HG02938 (cell line): ENCODE measurements around the gene NUPR1.
"Not testable (repeated sequence)": the region's sequence is repeated elsewhere in the genome, so short reads cannot be mapped to it uniquely, and the experiment has no call there.

ENCODE experiments used
- ATAC-seq: cut with Tn5 transposase; IDR thresholded peaks from one replicate; pipeline ENCODE4 v1.9.1; 2021; ENCODE audit warnings: mild to moderate bottlenecking, moderate library complexity; ENCODE audit not compliant: unreplicated experiment

The NUPR1 gene

GRCh38 chr16:28555561-28555960, 16.8 kb upstream of the NUPR1 start:
- ATAC-seq, result no peak

- peak; percentile 9 for ATAC-seq
Measured at GRCh38 chr16:28554634-28555423, 16.1 kb upstream of the NUPR1 start.

- ATAC-seq, result peak; percentile 69
Measured at GRCh38 chr16:28553776-28554633, 15.2 kb upstream of the NUPR1 start, which contains the start of gene SGF29. Gene SGF29, plus strand, starts transcription at chr16:28553920. Its CDS starts 27,150 bp downstream, at chr16:28581070.

- ATAC-seq, result no peak
Measured at GRCh38 chr16:28549301-28549899, 10.6 kb upstream of the NUPR1 start.

DNA sequence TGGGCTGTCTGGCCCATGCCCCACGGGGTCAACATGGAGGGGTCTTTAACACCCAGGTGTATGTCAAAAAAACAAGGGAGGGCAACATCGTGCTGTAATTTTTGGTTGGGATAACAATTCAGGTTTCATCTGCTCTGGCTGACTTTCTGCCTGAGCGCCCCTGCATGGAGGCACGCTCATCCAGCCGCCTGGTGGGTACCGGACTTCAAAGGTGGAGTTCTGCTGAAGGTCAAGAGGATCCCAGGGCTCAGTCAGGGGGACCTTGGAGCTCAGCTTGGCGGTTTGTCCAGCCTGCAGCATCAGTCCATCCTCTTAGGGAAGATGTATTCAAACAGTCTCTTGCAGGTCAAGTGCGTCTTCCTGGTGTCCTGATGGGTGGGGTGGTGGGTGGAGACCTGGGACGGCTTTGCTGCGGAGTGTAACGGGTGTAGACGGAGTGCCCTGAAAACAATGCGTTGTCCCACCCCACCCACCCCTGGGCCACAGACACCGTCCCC, 9.6 kb upstream of the NUPR1 start:
- no peak for ATAC-seq

DNA sequence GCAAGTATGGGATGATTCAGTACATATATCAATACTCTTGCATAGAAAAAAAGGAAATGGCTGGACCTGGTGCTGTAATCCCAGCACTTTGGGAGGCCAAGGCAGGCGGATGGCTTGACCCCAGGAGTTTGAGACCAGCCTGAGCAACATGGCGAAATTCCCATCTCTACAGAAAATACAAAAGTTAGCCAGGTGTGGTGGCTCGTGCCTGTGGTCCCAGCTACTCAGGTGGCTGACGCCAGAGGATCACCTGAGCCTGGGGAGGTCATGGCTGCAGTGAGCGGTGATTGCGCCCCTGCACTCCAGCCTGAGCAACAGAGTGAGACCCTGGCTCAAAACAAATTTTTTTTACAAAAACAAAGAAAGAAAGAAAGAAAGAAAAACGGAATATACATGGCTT, 7.9 kb upstream of the NUPR1 start:
- no peak for ATAC-seq

GRCh38 chr16:28545964-28546363, 7.2 kb upstream of the NUPR1 start:
- not testable (repeated sequence) for ATAC-seq

- ATAC-seq, result no peak
Measured at GRCh38 chr16:28544998-28545397, 6.2 kb upstream of the NUPR1 start.

DNA sequence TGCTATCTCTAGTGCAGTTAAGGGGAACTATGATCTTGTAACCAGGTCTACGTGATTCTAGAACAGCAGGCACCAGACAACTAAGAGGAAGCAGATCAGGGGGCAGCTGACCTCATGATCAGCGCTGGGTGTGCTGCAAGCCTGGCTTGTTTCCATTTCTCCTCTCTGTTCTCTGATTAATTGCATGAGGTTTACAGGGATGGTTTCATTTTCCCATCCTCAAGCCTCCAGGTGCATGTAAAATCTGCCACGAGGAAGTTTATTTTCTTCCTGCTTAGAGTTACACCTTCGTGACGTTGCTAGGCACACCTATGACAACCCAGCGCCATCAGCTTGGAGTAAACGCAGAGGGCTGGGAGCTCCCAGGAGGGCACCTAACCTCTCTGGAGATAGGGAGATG, 4.3 kb upstream of the NUPR1 start:
- ATAC-seq, result no peak

DNA sequence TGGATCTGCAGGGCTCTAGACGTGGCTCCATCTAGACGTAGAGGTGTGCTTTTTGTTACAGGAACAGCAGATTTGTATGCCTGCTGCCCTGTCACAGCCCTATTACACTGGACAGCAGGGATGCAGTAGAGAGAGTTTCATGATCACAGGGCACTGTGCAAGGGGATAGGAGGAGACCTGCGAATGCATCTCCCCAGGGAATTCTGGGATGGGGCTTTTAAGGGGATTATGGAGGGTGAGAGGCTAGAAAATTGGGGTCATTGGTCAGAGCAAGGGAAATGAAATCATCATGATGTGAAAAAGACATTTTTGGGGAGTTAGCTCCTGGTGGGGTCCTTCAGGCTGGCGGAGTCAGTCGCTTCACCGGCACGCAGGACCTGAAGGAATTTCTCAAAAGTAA, 3.9 kb upstream of the NUPR1 start:
- ATAC-seq, result no peak

DNA sequence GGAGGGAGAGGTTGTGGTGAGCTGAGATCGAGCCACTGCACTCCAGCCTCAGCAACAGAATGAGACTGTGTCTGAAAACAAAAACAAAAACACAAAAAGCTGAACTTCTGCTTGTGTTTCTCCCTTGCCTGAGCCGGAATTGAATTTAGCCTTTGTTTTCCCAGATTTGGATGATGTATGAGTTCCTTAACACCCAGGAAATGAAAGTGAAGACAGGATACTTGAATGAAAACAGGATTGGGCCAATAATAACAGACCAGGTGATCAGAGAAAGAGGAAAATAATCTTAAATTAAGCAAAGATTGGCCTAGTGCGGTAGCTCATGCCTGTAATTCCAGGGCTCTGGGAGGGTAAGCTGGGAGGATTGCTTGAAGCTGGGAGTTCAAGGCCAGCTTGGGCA, 1.6 kb upstream of the NUPR1 start:
- ATAC-seq, result no peak

DNA sequence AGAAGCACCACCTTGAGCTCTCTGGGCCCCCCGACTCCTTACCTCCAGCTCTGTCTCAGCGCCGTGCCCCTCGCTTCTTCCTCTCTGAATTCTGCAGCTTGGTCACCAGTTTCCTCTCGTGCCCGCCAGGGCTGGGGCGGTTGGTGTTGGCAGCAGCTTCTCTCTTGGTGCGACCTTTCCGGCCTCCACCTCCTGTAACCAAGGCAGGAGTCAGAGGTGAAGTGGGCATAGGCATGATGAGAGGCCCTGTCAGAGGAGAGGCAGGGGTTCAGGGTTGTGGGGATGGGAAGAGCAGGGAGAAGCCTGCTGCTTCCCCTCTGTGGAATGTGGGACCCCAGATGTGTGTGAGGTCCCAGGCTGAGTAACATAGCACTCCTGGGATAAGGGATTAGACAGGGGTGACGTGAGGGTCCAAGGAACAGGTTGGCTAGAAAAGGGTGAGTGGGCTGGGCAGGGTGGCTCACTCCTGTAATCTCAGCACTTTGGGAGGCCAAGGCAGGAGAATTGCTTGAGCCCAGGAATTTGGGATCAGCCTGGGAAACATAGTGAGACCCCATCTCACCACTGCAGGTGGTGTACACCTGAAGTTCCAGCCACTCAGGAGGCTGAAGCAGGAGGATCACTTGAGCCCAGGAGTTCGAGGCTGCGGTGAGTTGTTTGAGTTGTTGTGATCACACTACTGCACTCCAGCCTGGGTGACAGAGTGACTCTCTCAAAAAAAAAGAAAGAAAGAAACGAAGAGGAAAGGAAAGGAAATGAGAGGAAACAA, 626 bp downstream of the NUPR1 start:
- no peak for ATAC-seq

DNA sequence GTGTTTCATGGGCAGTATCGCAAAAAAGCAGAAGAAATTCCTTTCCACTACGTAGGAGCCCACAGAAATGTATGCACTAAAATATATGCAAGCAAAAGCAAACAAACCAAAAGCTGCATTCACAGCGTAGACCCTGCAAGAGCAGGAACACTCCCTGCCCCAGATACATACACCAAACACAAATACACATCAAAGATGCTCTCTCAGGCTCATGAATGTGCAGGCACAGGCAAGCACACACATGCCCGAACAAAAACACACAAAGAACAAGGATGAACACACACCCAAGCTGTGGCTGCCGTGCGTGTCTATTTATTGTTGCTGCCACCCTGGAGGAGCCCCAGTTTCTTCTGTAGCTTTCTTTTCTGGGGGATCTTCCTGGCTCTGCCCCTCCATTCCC, 1.7 kb downstream of the NUPR1 start:
- ATAC-seq, result no peak

- no peak for ATAC-seq
Measured at GRCh38 chr16:28534542-28535373, 4.0 kb downstream of the NUPR1 start.

DNA sequence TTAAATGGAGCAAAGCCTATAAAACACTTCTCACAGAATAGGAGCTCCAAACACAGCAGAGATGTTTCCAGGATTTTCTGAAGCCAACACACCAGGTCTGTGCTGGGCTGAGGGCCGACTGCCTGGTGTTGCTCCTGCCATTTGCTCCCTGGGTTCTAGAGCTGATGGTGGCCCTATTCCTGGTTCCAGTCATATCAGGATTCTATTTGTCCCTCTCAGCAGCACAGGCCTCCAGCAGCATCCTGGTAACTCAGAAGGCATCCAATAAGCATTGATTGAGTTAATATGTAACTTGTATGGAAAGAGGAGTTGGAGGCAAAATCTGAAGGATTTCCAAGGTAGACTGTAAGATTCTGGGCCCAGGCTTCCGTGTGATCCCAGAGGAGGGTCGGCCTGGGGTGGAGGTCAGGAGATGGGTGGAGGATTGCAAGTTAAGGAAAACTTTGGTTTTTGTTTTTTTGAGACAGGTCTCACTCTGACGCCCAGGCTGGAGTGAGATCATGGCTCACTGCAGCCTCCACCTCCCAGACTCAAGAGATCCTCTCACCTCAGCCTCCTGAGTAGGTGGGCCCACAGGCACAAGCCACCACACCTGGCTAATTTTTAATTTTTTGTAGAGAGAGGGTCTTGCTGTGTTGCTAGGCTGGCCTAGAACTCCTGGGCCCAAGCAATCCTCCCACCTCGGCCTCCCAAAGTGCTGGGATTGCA, 5.7 kb downstream of the NUPR1 start:
- ATAC-seq, result no peak

- ATAC-seq, result no peak
Measured at GRCh38 chr16:28531777-28532744, 6.7 kb downstream of the NUPR1 start.

DNA sequence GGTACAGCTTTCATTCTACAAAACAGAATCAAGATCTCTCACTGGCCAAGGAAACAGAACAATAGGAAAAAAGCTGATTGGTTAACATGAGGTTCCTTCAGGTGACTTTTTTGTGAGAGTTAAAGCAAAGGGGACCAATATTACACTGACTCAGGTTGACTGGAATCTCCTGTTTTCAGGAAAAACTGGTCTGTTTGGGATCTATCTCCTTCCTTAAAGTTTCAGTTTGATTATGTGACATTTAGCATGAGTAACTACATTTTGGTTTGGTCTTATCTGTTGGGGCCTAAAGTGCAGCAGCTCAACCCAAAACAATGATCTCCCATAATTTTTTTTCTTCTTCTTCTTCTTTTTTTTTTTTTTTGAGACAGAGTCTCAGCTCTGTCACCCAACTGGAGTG, 9.7 kb downstream of the NUPR1 start:
- ATAC-seq, result no peak

DNA sequence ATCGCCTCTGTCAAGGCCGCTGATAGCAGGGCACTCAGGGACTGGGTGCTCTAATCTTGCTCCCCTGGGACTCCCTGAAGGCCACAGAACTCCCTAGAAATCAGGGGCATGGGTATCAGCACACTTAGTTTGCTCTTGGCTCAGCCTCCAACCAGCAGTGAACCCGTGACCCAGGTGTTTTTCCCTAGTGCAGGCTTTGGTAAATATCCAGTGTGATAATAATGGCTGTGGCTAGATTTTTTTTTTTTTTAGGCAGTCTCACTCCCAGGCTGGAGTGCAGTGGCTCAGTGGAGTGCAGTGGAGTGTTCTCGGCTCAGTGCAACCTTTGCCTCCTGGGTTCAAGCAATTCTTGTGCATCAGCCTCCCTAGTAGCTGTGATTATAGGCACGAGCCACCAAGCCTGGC, 10.3 kb downstream of the NUPR1 start:
- ATAC-seq, result no peak
